Non-pigmented ciliary epithelial cell (primary cell): ENCODE measurements around the gene CNTN5.
A peak's percentile ranks its signal among the peaks of the same experiment; 100 is the strongest.

Experiments
- DNase-seq: peaks from one replicate; pipeline ENCODE4 v3.0.0-alpha.2; 2010; ENCODE audit warnings: low read depth

Gene CNTN5

GRCh38 chr11:99391245-99391644, 370.5 kb downstream of the CNTN5 start:
- no peak for DNase-seq

DNA sequence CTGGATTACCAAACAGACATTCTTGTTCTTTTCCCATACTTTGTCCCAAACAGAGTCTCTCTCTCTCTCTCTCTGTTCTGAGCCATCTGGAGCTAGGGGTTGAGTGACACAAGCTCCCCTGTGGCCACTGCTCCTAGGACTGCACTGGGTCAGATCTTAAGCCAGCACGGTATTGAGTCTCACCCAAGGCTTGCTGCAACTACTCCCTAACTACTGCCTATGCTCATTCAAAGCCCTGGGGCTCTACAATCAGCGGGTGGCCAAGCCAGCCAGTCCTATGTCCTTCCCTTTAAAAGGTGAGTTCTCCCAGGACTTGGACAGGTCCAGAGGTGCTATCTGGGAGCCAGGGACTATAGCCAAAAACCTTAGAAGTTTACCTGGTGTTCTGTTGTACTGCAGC, 385.6 kb downstream of the CNTN5 start:
- DNase-seq, result no peak

GRCh38 chr11:99410636-99411035, 389.9 kb downstream of the CNTN5 start:
- no peak for DNase-seq

DNA sequence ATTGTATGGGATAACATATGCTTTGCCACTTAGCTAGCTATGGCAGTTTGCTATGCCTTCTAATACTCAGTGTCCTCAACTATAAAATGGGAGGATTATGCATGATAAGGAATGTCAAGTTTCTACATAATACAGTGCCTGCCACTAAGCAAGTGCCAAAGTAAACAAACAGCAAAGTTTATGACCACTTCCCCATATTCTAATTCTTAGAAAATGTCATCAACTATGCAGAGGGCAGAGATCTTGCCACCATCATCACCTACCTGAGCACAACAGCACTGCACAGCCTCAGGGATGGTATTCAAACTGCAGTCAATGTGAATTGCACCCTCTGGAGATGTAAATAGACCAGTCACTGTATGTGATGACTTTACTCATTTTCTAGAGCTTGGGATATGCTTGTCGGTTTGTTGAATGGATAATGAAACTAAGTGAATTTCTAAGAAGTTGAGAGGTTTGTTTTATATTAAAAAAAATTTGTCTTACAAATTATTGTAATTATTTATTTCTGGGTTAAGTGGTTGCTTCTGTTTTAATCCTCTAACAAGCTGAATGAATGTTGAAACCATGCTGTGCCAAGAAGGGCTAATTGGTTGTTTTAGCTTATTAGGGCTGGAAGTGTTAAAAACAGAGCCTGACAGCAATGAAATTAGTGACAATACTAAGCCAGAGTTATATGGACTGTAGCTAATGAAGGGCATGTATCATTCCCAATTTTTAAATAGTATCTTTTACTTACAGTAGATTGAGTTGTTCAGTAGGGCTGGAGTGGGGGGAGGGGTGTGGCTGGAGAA, 398.4 kb downstream of the CNTN5 start:
- no peak for DNase-seq

DNA sequence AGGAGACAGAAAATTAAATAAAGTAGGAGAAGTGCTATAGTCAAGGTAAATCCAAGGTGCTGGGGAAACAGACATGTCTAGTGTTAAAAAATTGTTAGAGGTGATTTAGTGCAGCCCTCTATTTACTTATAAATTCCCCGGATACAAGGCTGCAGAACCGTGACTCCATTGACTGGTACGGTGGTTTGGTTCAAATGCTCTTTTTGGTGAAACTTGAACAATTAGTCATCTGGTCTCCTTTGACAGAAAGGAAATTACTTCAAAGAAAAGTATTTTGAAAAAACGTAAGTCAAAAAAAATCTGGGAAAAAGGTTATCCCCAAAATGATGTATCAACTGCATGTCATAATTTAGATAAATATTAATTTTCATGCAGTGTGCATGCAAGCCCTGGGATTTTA, 399.2 kb downstream of the CNTN5 start:
- DNase-seq, result no peak

GRCh38 chr11:99422581-99423427, 402.1 kb downstream of the CNTN5 start:
- DNase-seq, result no peak

DNA sequence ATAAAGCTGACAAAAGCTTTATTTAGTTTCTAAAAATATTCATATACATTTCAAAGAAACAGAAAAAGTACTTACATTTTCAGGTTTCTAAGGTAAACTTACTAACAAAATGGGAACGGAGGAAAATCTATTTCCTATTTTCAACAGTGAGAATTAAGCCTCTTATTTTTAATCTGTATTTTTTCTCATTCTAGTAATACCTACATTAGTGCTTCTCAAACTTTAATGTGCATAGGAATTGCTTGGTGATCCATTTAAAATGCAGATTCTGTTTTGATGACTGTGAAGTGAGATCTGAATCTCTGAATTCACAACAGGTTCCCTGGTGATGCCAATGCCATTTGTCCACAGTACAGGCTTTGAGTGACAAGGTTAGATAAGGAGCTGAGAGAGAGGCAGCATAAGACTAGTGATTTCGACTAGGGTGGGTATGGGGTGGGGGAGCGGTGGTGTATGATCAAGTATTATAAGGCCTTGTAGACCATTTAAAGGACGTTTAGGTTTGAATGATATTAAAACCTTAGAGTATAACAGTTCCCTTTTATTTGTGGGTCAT, 402.8 kb downstream of the CNTN5 start:
- DNase-seq, result no peak

DNA sequence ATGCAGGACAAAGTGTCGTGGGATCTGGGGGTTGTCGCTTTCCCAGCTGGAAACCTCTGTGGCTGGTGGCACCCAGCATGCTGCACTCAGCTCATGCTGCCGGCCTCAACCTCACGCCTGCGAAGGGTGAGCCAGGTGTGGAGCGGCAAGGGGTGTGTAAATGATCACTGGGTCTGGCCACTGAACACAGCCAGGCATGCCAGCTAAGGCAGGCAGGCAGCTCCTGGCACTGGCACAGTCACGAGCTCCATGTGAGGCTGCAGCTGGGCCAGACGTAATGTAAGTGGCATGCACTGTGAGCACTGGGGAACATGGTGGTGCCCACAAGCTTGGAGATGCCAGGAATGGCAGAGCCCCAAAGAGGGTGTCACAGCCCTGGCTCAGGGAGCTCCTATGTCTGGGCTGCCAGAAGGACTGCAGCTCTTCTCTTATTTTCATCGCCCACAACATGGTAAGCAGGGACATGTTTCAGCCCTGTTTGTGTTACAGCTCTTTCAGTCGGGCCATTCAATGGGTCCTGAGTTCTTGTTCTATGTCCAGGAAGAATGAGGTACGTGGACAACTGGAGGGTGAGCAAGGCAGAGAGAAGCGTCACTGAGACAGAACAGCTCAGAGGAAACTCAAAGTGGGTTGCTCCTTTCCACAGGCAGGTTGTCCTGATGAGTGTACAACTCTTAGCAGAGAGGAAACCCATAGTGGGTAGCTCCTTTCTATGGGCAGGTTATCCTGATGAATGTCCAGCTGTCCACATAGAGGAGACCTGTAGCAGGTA, 403.8 kb downstream of the CNTN5 start:
- DNase-seq, result no peak

DNA sequence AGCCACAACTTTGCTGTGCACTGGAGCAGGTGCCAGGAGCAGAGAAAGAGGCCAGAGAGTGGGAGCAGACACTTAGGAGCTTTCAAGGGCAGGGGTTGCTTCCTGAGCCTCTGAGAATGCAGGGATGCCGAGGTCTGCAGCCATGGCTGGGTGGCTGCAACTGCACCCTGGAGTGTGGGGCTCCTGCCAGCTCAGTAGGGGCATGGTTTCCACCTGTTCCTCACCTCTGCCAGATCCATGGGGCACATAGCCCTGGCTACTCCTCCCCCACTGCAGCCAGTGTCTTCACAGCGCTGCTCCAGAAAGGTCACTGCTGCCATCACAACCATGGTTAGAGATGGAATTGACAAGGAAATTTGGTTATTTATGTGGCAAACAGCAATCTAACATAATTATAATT, 404.8 kb downstream of the CNTN5 start:
- DNase-seq, result no peak

DNA sequence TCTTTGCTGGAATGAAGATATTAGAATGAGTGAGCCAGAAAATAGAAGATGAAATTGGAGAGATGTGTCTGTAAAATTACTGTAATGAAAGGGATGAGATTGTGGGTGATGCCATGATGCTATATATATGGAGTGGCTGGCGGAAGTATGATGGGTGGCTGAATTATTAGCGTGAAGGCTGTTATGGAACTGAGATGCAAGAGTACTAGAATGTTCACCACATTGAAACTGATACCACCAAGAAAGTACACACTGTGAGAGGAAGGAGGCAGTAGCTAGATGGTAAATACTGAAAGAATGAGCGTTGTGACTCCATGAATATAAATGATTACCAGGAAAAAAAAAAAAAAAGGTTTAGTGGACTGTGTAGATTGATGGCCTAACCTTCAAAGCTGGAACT, 411.9 kb downstream of the CNTN5 start:
- no peak for DNase-seq

- DNase-seq, result no peak
These were observed 422.5 kb downstream of the CNTN5 start for GRCh38 chr11:99443276-99443675.

DNA sequence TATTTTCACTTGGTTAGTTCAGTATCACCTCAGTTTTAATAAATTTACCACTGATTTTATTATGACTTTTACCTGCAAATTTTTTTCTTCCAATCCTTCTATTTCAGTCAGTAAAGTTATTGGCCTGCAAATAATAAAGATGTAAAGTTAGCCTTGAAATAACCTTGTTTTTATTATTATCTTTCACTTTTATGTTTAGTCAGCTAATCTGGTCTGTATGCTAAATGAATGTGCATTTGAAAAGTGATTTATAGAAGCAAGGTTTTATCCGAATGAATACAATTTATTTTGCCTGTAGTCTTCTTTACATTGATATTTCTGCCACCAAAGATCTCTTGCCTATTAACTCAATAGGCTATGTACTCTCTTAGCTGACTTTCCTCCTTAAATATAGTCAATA, 425.7 kb downstream of the CNTN5 start:
- no peak for DNase-seq

DNA sequence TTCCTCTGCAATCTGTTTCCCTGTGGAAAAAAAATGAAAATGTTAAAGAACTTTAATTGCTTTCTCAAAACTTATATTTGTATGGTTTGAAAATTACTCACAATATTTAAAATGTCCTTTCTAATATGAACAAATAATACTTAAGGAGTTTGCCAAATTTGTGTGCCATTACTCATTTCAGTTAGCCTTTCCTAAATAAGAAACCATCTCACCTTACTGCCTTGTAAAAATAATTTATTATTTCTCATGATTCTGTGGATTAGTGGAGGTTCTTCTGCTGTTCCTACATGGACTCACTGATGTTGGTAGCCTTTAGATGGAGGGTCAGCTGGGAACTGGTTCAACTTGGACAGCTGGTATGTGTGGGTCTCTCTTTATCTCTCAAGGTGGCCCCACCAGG, 428.6 kb downstream of the CNTN5 start:
- DNase-seq, result no peak

GRCh38 chr11:99452075-99452474, 431.3 kb downstream of the CNTN5 start:
- DNase-seq, result no peak

GRCh38 chr11:99461913-99462312, 441.2 kb downstream of the CNTN5 start:
- no peak for DNase-seq

- DNase-seq, result no peak
These were observed 444.2 kb downstream of the CNTN5 start for GRCh38 chr11:99464985-99465384.

DNA sequence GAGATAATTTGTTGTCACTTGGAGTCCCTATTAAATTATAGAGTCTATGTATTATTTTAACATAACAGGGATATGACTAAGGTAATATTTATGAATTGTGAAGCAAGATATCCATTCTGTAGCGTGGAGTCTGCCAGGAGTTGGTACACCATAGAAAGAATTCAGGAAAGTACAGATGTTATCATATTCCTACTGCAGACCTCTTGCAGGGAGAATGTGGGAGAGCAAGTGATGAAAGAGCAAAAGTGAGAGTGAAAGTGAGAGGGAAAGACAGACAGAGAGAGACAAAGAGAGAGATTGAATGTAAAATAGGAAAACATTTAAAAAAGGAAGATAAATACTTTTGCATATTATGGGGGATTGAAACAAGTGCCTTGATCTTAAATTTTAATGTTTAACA, 468.8 kb downstream of the CNTN5 start:
- no peak for DNase-seq

- no peak for DNase-seq
These were observed 473.3 kb downstream of the CNTN5 start for GRCh38 chr11:99494065-99494464.

GRCh38 chr11:99501655-99502054, 480.9 kb downstream of the CNTN5 start:
- DNase-seq, result no peak

DNA sequence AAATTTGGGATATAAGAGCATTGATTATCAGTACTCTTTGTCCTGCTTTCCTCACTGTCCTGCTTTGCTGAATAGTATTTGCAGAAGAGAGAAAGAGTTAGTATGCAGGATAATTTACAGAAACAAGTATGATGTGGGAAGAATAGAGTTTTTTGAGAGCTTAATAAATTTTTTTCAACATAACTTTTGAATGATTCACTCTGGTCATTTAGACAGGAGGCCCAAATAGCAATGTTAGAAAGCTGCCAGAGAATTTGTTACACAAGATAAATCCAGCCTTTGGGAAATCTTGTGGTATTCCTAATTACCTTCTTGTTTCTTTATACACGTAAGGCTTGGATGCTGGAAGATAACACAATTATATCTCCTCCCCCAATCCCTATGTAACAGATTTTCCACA, 484.6 kb downstream of the CNTN5 start:
- DNase-seq, result peak; percentile 30

DNA sequence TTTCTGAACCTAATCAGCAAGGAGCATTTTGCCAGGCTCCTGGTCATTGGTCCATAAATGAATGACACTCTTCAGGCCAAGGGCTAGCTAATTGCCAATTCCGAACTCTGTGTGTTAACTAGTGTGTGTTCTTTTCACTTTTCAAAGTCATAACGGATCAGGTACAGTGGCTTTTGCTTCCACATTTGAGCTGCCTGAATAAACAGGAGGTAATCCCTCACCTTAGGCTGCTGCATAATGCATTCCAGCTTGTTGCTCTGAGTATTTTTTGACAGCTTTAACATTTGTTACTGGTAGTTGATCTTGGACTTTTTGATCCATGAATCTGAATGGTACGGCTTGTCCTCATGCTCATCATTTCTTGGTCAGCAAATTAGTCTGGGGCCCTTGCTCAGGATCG, 485.1 kb downstream of the CNTN5 start:
- no peak for DNase-seq

DNA sequence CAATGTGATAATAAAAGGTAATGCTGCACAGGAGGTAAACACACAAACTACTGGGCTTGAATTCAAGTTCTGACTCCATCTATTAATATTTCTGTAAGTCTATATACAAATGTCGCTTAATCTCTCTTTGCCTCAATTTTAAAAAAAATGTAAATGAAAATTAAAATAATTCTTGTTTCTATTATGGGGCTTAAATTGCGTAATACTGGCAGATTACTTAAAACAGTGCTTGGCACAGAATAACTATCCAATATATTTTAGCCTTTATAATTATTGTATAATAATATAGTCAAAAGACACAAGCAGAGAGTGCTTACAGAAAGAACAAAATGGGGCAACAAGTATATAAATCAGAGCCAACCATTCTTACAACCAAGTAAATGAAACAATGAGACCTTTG, 489.1 kb downstream of the CNTN5 start:
- no peak for DNase-seq
